GM12878 (cell line): Measurements from ENCODE around the gene FSIP1. TPM values are rescaled to one million over a fixed set of nuclear protein-coding genes. Genes with fewer than 3 reads are reported as not detected.

ENCODE experiments used
- ATAC-seq: fragments of 200-7000 bp; cut with Tn5 transposase; 3 replicates; pipeline ENCODE4 v1.9.1; 2020; ENCODE audit warnings: mild to moderate bottlenecking, moderate library complexity
- BruUV-seq: library from RNA; stranded (reverse); fragments of 400-500 nt; replicated peaks from 2 replicates; lab custom pipeline; 2021; lab: Mats Ljungman, UMichigan
- CTCF ChIA-PET: fragments of 300-600 bp; sonication (Branson Sonifier 250); formaldehyde crosslinking; extraction: SDS; loops from one replicate; lab custom pipeline; 2021; ENCODE audit warnings: inconsistent platforms; lab: Yijun Ruan, JAX
- POLR2A ChIA-PET: fragments of 350-600 bp; formaldehyde crosslinking; extraction: SDS; loops from one replicate; lab custom pipeline; 2021; ENCODE audit warnings: inconsistent platforms; lab: Charles Lee
- RAD21 ChIA-PET: fragments of 300-600 bp; sonication (Branson Sonifier 250); formaldehyde crosslinking; loops from one replicate; lab custom pipeline; 2023; ENCODE audit warnings: antibody characterized with exemption; ENCODE audit not compliant: unreplicated experiment; lab: Charles Lee
- SMC1A ChIA-PET: fragments of 300-600 bp; sonication (Branson Sonifier 250); formaldehyde crosslinking; loops from one replicate; lab custom pipeline; 2023; ENCODE audit not compliant: unreplicated experiment, uncharacterized antibody; lab: Charles Lee
- DNase-seq: peaks from one replicate; pipeline ENCODE4 v3.0.0-alpha.2; 2011; ENCODE audit warnings: low read depth, low spot score
- FAIRE-seq: peaks from 3 replicates; lab custom pipeline; 2011; peaks lifted over from hg19 to GRCh38; lab: Jason Lieb, UNC
- H2AFZ ChIP-seq: 2 replicates; pipeline ENCODE4 v1.6.0; 2011; ENCODE audit warnings: low read depth, low read length, control low read depth; ENCODE audit not compliant: control insufficient read depth
- H3K27ac ChIP-seq: 2 replicates; pipeline ENCODE4 v1.5.1; 2011; ENCODE audit warnings: control low read depth; ENCODE audit not compliant: control insufficient read depth, insufficient read depth
- H3K27me3 ChIP-seq, 2 experiments: replicated peaks in 1 of 2; 2 replicates each; pipeline versions ENCODE4 v1.6.0 to v1.6.1; 2011; ENCODE audit warnings: low read length in 1 of 2; ENCODE audit not compliant: control insufficient read depth in 2 of 2, insufficient read depth in 2 of 2
- H3K36me3 ChIP-seq, 2 experiments: 2 replicates each; pipeline ENCODE4 v1.5.1; 2011; ENCODE audit warnings: low read length in 1 of 2; ENCODE audit not compliant: control insufficient read depth in 2 of 2, insufficient read depth in 2 of 2
- H3K4me1 ChIP-seq: 2 replicates; pipeline ENCODE4 v1.6.1; 2011; ENCODE audit warnings: mild to moderate bottlenecking, low read length, moderate library complexity, mixed read lengths; ENCODE audit not compliant: control insufficient read depth, insufficient read depth
- H3K4me2 ChIP-seq: 2 replicates; pipeline ENCODE4 v1.6.0; 2011; ENCODE audit warnings: control low read depth; ENCODE audit not compliant: control insufficient read depth, insufficient read depth
- H3K4me3 ChIP-seq: fragments of 200-600 bp; sonication (generic); 2 replicates; pipeline ENCODE4 v1.5.1; 2016
- H3K79me2 ChIP-seq: 2 replicates; pipeline ENCODE4 v1.6.0; 2011; ENCODE audit warnings: low read length; ENCODE audit not compliant: control insufficient read depth, insufficient read depth
- H3K9ac ChIP-seq: 2 replicates; pipeline ENCODE4 v1.8.0; 2011; ENCODE audit warnings: low read length, control low read depth, mixed read lengths; ENCODE audit not compliant: control insufficient read depth, insufficient read depth
- H3K9me3 ChIP-seq: replicated peaks from 3 replicates; pipeline ENCODE4 v1.5.1; 2011; ENCODE audit warnings: mild to moderate bottlenecking, low read length; ENCODE audit not compliant: control insufficient read depth, insufficient read depth
- H4K20me1 ChIP-seq: 2 replicates; pipeline ENCODE4 v1.6.0; 2011; ENCODE audit not compliant: control insufficient read depth, insufficient read depth
- CHD4 ChIP-seq: fragments of 200-600 bp; sonication (generic); IDR thresholded peaks from 2 replicates; pipeline ENCODE4 v1.6.1; 2016; ENCODE audit warnings: mild to moderate bottlenecking
- IKZF1 ChIP-seq: fragments of 450-650 bp; conservative IDR thresholded peaks from 2 replicates; pipeline ENCODE4 v1.6.1; 2017; ENCODE audit warnings: antibody characterized with exemption, mild to moderate bottlenecking
- KAT2A ChIP-seq: conservative IDR thresholded peaks from 2 replicates; pipeline ENCODE4 v1.6.1; 2011; ENCODE audit warnings: low read depth, low read length; ENCODE audit not compliant: control insufficient read depth
- ZNF687 ChIP-seq: fragments of 450-650 bp; IDR thresholded peaks from 2 replicates; pipeline ENCODE4 v1.6.1; 2017; ENCODE audit warnings: mild to moderate bottlenecking, moderate library complexity
- WGBS: methylation state at CpG from one replicate; pipeline ENCODE4 v1.1.6; 2016; ENCODE audit warnings: low lambda C conversion rate; ENCODE audit not compliant: insufficient replicate concordance, insufficient coverage; ENCODE audit errors: missing lambda C conversion rate; 5-methylcytosine and 5-hydroxymethylcytosine counted together
- in situ Hi-C: fragments of 300-500 bp; cut with MboI; formaldehyde crosslinking; loops from 9 replicates; pipeline ENCODE4 v1.14.3; 2018; ENCODE audit warnings: mixed read lengths
- intact Hi-C: fragments of 100-400 bp; cut with micrococcal nuclease; formaldehyde crosslinking; loops from one replicate; pipeline ENCODE4 v1.14.2; 2022; ENCODE audit not compliant: unreplicated experiment
- polyA plus RNA-seq, 11 experiments: library from polyadenylated mRNA; depleted of rRNA in 4 of 11; unstranded in 6 of 11; stranded (reverse) in 5 of 11; fragments of >200 nt; fragmentation: Nextera tagmentation in 4 of 11; fragmentation: Illumina TruSeq in 1 of 11; extraction: Ambion mirVana in 4 of 11; extraction: Trizol in 1 of 11; gene quantifications; 1 replicate in 1 of 11; 2 replicates in 10 of 11; pipeline versions ENCODE4 v1.2.1 to v1.2.3, GENCODE V29; 2011 to 2016; ENCODE audit warnings: inconsistent platforms in 2 of 11, missing spikeins in 2 of 11, low read depth in 1 of 11
- total RNA-seq, 4 experiments: library from RNA; depleted of rRNA in 3 of 4; stranded (reverse); fragments of >200 nt in 3 of 4; fragmentation: Illumina TruSeq in 1 of 4; extraction: Trizol in 1 of 4; gene quantifications; 2 replicates each; pipeline versions ENCODE4 v1.2.1 to v1.2.3, GENCODE V29; 2013 to 2021

FSIP1 gene
- total and polyA plus RNA-seq, 10 of the 15 experiments (the other 5 are each of a cell fraction or from before 2014, with no cell fraction given), result 0.15 to 0.67 (median 0.35) TPM

GRCh38 chr15:39792844-39793335 lies 10.2 kb upstream of the FSIP1 start:
- intact Hi-C loops (no loop called here), in situ Hi-C loops (no loop called here)
- H2AFZ ChIP-seq, result no peak overlapping the region
- no peak for DNase-seq
- H3K9me3 ChIP-seq, result no peaks in the 10 kb centered on the region
- SMC1A ChIA-PET, result no interaction called here
- no peaks in the 10 kb centered on the region for H3K36me3 ChIP-seq
- CTCF ChIA-PET, result interaction anchor here (0.6 kb wide), 1 partner anchor 34 kb away, joined by 4 read pairs; no protein-coding TSS in a partner anchor
- H3K4me2 ChIP-seq, result no peak overlapping the region
- RAD21 ChIA-PET, result no interaction called here
- ATAC-seq, result no peak
- FAIRE-seq, result no peak
- H3K4me3 ChIP-seq, result no peak overlapping the region
- no peaks in the 10 kb centered on the region for H4K20me1 ChIP-seq
- POLR2A ChIA-PET, result no interaction called here
- WGBS, result 12% methylated on average over 4 of the region's 4 CpGs
- no peak overlapping the region for H3K9ac ChIP-seq
- BruUV-seq, result no TSS peak
- H3K27ac ChIP-seq, result no peak overlapping the region
- H3K27me3 ChIP-seq, result no peaks in the 10 kb centered on the region
- TF ChIP-seq CHD4 (no peak), ZNF687 (no peak), KAT2A (no peak), IKZF1 (no peak)
- H3K79me2 ChIP-seq, result no peaks in the 10 kb centered on the region
- peaks cover 7% of the 10 kb centered on the region for H3K4me1 ChIP-seq
